DMS 273 treated with DMSO at 0.1 percent for 48 hours (cell line): ENCODE data around the gene ARSI.

Experiments used
- DNase-seq: peaks from one replicate; lab custom pipeline; 2025; lab: John Stamatoyannopoulos, UW

The ARSI gene

DNA sequence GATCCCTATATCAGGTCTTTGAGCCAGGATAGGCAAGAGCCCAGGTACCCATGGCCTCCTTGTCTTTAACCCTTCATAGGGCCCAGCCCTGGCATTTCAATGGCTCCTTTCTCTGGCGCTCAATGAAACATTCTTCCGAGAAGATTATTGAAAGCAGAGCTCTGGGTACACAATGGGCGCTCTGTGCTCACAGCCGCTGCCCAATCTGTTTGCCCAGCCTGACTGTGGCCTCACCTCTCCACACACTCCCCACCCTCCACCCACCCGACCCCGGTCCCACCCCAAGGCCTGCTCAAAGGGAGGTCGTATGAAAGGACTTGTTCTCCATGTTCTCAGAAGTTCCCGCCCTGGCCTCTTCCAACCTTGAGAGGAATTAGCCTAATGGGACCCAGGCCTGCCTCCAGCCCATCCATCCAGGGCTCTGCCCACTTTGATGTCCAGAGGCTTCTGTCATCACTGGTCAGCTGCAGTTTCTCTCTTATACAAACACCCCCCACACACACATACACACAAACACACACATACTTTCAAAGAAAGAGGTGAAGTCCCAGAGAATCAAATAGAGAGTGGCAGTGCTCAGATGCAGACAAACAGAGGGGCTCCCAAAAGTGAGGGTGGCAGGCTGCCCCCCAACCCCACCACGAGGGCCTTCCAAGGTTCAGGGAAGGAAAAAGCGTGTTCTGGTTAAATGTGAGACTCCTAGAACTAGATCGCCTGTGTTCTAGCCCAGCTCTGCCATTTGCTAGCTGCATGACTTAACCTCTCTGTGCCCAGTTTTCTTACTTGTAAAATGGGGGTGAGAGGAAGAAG lies 5.1 kb upstream of the ARSI start:
- DNase-seq: no peak

DNA sequence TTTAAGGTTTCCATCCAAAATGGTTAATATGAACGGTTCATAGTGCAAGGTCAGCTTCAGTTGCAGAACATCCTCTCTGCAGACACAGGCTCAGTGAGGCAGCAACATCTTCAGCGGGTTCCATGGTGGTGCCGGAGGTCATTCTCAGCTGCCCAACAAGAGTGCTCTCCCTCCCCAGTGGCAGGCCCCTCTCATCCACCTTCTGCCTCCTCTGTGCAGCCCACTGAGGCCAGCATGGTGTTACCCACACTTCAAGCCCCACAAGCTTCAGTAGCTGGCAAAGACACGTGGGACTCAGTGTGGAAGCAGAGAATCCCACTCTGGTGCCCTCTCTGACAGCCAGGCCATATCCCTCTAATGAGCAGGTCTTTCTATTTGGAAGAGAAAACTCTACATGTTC lies 4.1 kb upstream of the ARSI start:
- DNase-seq: no peak

DNA sequence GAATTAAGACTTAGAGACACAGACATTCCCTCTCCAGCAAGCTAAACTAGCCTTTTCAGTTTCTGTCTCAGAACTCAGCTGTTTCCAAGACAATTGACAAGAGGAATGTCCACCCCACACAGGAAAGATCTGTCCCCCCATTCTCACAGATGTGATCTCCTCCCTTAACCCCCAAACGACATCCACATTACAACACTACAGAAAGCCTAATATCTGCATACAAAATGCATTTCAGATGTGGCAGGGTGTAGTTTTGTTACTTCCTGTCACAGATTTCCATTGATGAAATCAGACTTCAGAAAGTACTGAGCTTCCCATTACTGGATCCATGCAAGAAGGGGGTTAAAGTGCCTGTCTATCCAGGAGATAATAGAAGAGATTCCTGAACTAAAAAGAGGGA lies 2.9 kb upstream of the ARSI start:
- no peak for DNase-seq

DNA sequence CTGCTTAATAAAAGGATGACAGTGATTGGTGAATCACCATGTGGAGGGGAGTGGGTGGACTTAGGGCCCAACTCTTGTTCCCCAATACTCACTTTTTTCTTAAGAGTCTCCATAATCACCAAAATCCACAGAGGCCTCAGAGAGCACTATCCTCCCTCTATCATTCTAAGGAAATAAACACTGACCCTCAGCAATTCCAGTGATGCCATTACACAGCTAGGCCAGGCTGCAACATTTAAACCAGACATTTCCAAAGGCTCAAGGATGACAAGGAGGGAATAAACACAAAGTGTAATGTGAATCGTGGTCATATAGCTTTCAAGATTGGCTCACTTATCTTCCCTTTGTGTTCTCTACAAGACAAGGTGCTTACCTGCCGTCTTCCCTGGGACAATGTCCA lies 2.4 kb upstream of the ARSI start:
- no peak for DNase-seq

DNA sequence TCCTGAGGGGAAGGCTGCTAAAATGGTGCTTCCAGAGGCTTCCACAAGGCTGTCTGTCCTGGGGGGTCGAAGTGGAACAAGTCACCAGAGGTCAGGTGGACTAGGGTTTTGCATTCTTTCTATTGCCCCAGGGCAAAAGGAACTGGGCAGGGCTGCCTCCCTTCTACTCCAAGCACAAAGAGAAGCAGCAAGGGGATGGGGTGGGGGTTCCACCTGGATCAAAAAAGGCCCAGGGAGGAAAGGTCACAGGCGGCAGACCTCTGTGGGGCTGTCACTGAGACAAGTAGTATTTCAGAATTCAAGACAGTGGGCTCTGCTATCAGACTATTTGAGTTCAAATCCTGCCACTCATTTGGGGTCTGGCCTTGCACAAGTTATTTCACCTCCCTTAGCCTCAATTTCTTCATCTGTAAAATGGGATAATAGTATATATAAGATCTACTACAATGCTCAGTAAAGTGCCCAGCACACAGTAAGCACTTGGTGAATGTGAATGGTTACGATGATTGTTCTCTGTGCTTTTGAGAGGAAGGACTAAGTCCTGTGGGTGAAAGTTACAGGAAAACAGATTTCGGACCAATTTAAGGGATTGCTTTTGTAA lies 1.9 kb upstream of the ARSI start:
- no peak for DNase-seq

DNA sequence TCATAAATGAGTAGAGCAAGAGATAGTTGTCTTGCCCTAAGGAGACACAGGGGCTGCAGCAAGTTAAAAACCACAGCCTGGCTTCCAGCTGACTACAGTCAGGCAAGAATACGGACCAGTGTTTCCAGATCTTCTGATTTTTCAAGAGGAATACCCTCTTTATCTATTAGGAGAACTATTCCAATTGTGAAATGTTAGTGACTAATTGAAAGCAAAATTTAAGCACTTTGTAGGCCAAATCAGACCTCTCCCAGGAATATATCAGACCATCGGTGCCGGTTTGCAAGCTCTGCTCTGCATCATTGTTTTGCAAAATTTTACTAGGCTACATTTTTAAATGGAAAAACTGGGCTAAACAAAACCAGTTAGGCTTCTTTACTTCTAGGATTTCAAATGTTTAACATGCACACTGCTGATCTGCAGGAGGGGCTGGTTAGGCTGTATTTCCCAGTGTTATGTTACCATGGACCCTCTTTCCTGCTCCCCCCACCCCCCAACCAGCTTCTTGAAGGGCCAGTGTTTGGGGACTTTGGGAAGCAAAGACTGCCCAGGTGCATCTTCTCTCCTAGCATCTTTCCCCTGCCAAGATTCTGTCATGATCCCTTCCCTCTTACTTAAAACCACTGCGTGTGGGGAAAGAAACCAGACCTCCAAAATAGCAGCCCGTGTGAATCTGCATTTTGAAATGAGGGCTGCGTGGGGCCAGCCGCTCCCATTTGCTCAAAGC lies 1.1 kb upstream of the ARSI start:
- no peak for DNase-seq

DNA sequence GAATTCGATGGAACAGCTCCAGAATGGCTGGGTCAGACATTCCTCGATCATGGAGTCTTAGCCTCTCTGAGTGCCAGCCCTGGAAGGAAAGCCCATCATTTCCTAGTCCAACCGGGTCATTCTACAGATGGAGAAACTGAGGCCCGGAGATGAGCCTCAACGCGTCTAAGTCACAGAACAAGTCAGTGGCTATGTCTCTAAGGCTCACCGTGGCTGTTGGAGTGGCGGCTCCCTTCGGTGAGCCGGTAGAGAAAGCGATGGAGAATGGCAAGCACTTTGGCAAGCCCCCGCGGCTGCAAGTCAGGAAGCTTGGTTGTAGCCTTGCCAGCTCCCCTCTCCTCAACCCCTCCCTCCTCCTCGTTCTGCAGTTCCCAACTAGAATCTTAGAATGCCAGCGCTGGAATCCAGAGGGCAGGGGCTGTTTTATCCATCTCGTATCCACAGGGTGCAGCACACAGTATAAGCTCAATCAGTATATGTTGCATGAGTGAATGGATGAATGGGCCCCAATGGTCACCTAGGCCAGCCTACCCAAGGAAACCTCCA lies 438 bp upstream of the ARSI start:
- DNase-seq: no peak

DNA sequence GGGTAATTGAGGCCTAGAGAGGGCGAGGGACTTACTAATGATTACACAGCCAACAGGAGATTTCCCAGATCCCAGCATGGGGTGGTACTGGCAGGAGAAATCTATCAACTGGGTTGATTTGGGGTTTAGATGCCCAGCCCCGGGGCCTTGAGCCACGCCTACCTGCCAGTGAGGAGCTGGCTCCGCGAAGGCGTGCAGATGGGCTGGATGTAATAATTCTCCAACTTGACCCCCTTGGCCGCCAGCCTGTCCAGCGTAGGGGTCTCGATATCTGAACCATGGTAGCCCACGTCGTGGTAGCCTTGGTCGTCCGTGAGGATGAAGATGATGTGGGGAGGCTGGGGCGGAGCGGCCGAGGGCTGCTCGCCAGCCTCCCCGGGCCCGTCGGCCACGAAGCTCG lies 804 bp downstream of the ARSI start:
- DNase-seq: no peak

DNA sequence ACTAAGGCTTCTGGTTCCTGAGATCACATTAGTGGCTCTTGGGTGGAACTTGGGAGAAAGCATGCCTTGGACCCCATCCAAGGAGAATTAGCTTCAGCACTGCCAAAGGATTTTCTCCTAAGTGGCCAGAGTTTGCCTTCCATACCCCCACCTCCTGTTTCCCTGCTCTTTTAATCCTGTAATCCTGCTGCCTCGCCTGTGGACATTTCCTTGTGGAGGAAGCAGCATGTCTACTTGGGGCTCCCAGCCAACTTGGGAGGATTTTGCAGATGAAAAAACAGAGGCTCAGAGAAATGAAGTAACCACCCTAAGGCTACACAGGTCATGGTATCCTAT lies 1.6 kb downstream of the ARSI start:
- no peak for DNase-seq

DNA sequence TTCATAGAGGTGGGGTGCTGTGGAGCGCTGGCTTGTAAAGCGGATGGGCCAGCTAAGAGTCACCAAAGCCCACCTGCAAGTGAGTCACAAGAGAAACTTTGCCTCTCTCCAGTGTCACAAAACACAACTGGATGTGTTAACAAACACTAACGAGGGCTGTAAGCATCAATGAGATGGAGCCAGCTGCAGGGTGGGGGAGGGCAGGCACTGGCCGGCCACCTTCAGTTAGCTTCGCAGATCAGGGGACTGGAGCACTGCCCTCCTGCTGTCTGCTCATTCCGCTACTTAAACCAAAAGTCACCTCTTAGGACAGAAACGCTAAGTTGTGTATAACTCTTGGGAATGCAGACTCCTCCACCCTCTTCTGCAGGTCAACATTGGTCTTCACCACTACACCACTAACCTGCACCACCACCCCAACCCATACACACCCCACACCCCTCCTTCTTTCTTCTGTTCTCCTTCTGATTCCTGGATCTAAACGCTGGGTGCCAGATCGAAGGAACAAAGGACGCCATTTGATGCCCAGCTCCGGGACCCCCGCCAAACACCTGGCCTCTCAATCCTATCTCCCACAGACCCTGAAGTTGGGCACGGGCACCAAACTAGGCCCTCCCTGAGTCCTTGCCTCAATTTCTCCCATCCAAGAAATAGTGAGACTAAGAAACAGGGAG lies 2.1 kb downstream of the ARSI start:
- no peak for DNase-seq

DNA sequence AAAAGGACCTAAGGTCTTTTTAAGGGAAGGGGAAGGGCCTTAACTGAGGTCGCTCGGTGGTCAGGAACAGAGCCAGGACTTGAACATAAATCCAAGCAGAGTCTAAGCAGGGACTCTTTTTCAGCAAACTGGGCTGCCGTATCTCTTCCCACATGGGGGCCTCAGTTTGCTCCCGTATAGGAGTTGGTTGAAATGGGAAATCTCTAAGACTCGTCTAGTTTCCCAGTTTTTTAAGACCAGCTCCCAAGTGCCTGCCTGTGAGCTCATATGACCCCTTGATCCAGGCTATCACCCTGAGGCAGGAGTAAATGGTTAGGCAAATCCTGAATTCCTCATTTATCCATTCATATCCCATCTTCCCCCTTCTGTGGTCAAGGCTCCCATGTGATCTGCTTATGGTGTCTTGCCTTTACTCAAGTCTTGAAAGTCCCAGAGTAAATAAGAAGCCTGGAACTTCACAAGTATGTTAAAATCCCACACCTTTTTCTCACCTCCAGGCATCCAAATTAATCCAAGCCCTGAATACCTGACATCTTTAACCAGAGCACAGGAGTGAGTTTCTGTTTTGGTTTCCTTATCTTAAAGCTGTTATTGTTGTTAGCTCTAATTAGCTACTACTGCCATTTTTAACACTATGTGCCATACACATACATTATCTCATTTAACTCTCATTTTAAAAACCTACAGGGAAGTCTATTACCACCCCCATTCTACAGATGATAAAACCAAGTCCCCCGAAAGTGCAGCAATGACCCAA lies 3.0 kb downstream of the ARSI start:
- DNase-seq: no peak

DNA sequence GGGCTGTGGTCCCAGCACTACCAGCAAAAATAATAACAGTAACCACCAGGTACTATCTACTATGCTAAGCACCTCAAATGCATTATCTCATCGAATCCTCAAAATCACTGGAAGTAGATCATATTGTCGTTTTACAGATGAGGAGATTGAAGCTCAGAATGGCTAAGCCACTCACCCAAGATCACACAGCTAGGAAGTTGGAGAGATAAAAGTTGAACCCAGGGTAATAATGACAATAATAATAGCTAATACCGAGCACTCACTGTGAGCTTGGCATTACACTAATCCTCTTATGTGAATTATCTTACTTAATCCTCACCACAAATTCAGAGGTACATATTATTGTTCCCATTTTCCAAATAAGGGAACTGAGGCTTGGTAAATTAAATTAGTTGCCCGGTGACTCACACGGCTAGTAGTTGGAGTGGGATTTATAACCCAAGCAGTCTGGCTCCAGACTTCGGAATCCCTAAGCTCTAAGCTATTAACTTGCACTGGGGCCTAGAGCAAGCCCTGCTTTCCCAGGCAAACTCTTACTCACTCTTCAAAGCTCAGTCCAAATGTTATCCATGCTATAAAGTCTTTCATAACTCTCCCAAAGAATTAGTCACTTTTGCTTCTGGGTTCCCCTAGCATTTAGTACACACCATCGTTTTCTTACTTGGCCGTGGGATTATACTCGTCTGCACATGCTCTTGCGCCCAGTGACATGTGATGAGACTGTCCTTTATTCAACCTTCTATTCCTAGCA lies 3.8 kb downstream of the ARSI start:
- no peak for DNase-seq

DNA sequence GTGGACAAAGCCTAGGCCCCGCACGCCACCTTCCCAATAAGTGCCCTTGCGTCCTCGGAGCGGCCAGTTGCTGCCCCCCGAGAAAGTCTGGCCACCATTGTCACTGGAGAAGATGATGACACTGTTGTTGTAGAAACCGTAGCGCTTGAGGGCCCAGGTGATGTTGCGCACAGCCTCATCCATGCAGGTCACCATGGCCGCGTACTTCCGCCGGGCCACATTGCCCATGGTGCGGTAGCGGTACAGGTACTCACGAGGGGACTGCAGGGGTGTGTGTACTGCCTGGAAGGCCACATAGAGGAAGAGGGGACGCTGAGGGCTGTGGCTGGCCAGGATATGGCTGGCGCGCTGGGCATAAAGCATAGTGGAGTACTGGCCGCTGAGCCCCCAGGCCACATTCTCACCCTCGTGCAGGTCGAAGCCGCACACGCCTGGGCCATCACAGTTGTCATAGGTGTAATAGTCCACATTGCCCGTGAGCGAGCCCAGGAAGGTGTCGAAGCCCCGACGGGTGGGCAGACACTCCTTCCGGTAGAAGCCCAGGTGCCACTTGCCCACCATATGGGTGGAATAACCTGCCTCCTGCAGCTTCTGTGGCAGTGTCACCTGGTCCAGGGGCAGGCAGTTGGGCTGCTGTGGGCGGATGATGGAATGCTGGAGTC lies 4.6 kb downstream of the ARSI start:
- DNase-seq: no peak

DNA sequence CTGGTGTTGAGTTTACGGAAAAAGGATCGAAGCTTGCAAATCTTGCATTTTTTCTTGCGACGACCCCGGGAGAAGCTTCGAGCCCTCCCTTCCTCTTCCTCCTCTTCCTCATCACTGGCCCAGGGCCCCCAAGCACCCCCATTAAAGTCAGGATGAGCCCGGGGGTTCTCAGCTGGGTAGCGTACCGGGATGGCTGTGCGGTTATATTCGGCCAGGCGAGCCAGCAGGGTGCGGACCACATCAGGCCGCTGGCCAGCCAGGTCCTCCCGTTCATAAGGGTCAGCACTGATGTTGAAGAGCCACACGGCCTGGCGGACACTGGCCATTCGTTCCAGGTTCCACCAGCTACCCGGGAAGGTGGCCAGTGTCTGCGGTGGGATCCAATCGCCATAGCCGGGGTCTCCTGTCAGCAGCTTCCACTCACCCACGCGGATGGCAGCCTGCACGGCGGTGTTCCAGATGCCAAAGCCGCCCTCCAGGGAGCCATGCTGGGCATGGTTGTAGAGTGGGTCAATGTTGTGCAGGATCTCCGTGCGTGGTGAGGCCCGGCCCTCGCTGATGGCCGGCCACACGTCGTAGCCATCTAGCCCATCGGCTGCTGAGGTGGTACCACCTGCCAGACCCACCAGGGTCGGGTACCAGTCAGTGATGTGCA lies 5.3 kb downstream of the ARSI start:
- DNase-seq: no peak

DNA sequence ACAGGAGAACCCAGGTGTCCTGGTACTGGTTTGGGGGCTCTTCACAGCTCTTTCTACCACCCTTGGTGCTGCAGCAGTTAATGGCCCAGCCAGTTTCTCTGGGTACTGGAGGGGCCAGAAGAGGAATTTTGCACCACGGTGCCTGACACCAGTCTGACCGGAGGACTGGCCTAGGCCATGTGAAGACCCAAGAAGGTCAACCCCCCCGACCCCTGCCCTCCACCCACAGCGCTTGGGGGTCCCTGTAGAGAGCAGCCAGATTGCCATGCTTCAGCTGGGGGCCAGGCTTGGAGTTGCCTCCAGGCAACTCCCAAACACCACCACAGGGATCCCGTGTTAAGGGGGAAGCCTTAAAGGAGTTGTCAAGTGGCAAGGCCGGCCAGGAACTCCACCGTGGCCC lies 6.2 kb downstream of the ARSI start:
- DNase-seq: no peak

DNA sequence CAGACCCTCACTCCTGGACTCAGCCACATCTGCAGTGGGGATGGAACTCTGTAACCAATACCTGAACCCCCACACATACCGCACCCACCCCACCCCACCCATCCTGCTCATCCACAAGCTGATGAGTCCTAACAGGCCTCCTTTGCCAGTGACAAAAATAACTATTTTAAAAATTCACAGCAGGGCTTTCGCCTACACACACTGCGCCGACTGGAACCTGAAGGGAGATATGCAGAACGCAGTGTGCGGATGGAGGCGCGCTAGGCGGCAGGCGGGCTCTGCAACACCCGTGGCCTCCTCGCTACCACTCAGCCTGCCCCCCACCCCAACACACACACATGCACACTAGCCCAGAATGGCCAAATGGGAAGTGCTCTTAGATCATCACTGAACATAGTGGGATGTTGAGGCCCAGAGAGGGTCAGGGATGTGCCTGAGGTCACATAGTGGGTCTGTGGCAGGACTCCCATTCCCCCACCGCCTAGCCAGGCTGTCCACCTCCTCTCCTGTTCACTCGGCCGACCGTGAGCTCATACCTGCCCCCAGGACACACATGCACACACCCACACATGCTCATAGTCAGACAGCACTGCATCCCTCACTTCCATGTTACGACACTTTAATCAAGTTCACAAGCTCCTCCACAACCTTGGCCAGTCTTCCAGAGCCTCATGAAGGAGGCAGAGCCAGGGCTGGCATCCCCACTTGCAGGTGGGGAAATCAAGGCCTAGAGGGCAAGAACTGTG lies 6.8 kb downstream of the ARSI start:
- no peak for DNase-seq

DNA sequence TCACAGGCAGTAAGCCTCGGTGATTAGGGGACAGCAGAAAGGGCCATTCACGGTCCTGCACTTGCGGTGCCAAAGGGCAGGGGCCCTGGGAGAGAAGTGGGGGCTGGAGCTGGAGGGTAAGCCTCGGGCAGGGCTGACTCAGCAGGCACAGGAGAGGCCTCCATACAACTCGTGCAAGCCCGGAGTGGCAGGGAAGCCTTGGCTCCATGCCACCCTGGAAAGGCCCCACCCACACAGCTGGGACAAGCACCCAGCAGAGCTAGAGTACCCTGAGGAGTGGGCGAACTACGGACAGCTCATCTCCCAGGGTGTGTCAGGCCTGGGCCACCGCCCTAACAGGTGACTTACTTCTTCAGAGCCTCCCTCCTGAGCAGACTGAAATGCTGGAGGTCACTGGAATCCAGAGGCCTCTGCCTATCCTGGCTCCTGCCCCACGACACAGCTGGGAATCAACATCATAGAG lies 7.5 kb downstream of the ARSI start:
- peak; percentile 26 for DNase-seq

DNA sequence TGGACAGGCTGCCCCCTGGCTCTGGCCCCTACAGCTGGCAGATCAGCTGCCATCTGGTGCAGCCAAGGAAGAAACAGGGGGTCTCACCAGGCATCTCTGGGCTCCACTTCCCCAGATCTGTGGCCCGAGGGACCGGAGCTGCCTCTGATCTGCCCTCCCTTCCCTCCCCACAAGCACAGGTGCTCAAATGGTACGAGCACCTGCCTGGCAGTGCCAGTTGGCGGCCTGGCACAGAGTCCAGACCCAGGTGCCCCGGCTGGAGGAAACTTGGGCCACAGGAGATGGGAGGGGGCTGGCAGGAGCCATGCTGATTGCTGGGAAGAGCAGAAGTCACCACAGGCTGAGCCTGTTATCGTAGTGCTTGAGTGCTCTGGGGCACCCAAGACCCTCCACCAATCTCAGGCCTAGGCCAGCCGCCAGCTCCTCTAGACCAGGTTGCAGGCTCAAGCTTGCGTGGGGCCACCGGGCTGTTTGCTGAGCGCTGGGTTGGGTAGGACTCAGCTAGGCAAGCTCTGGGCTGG lies 8.1 kb downstream of the ARSI start:
- DNase-seq: no peak
